ENCODE results near the gene TLK2.
A peak's percentile ranks its signal among the peaks of the same experiment; 100 is the strongest.

Gene TLK2

GRCh38 chr17:62649570-62649969 lies 170.9 kb downstream of the TLK2 start:
- Histone ChIP-seq H3K4me1 (ENCODE audit: control insufficient read depth in 5 of 5, insufficient read depth in 5 of 5, low read length in 5 of 5) (peaks cover 10 to 41% (median 35%) of the 10 kb centered on the region in 5 donors), H3K9ac (ENCODE audit: low read length in 5 of 5) (no peak overlapping the region), H3K9me3 (ENCODE audit: control insufficient read depth in 5 of 5, low read length in 5 of 5) (no peaks in the 10 kb centered on the region), H3K27ac (ENCODE audit: low read depth, low read length) (no peak overlapping the region), H3K36me3 (ENCODE audit: control insufficient read depth in 5 of 5, insufficient read depth in 5 of 5, low read length in 5 of 5) (peaks cover 0 to 2% (median 0%) of the 10 kb centered on the region in 5 donors), H3K27me3 (ENCODE audit: control insufficient read depth in 5 of 5, insufficient read depth in 4 of 5, low read length in 5 of 5) (no peaks in the 10 kb centered on the region), H3K4me3 (ENCODE audit: low read depth in 1 of 5, low read length in 5 of 5) (no peak overlapping the region)

GRCh38 chr17:62650587-62650986 lies 172.0 kb downstream of the TLK2 start:
- Histone ChIP-seq H3K27ac (ENCODE audit: low read depth, low read length) (no peak overlapping the region), H3K27me3 (ENCODE audit: control insufficient read depth in 5 of 5, insufficient read depth in 4 of 5, low read length in 5 of 5) (no peaks in the 10 kb centered on the region), H3K36me3 (ENCODE audit: control insufficient read depth in 5 of 5, insufficient read depth in 5 of 5, low read length in 5 of 5) (peaks cover 0 to 2% (median 0%) of the 10 kb centered on the region in 5 donors), H3K9ac (ENCODE audit: low read length in 5 of 5) (no peak overlapping the region), H3K4me1 (ENCODE audit: control insufficient read depth in 5 of 5, insufficient read depth in 5 of 5, low read length in 5 of 5) (peaks cover 10 to 43% (median 37%) of the 10 kb centered on the region in 5 donors), H3K9me3 (ENCODE audit: control insufficient read depth in 5 of 5, low read length in 5 of 5) (no peaks in the 10 kb centered on the region), H3K4me3 (ENCODE audit: low read depth in 1 of 5, low read length in 5 of 5) (no peak overlapping the region)

- no peaks in the 10 kb centered on the region for H3K36me3 ChIP-seq (ENCODE audit: control insufficient read depth in 5 of 5, insufficient read depth in 5 of 5, low read length in 5 of 5)
- peaks cover 10 to 43% (median 37%) of the 10 kb centered on the region in 5 donors for H3K4me1 ChIP-seq (ENCODE audit: control insufficient read depth in 5 of 5, insufficient read depth in 5 of 5, low read length in 5 of 5)
- peak overlapping the region in 3 of 5 donors; percentile 25 to 59 (median 39) for H3K9ac ChIP-seq (ENCODE audit: low read length in 5 of 5)
- H3K4me3 ChIP-seq (ENCODE audit: low read depth in 1 of 5, low read length in 5 of 5): peak overlapping the region in 4 of 5 donors; percentile 55 to 63 (median 56)
- no peaks in the 10 kb centered on the region for H3K27me3 ChIP-seq (ENCODE audit: control insufficient read depth in 5 of 5, insufficient read depth in 4 of 5, low read length in 5 of 5)
- H3K9me3 ChIP-seq (ENCODE audit: control insufficient read depth in 5 of 5, low read length in 5 of 5): no peaks in the 10 kb centered on the region
- H3K27ac ChIP-seq (ENCODE audit: low read depth, low read length): peak overlapping the region; percentile 50
Measured at GRCh38 chr17:62652251-62653001, 173.8 kb downstream of the TLK2 start.

GRCh38 chr17:62653002-62653825 lies 174.6 kb downstream of the TLK2 start:
- Histone ChIP-seq H3K27me3 (ENCODE audit: control insufficient read depth in 5 of 5, insufficient read depth in 4 of 5, low read length in 5 of 5) (no peaks in the 10 kb centered on the region), H3K4me3 (ENCODE audit: low read depth in 1 of 5, low read length in 5 of 5) (peak overlapping the region; percentile 53 to 63 (median 55)), H3K9ac (ENCODE audit: low read length in 5 of 5) (peak overlapping the region in 3 of 5 donors; percentile 25 to 41 (median 39)), H3K36me3 (ENCODE audit: control insufficient read depth in 5 of 5, insufficient read depth in 5 of 5, low read length in 5 of 5) (no peaks in the 10 kb centered on the region), H3K27ac (ENCODE audit: low read depth, low read length) (peak overlapping the region; percentile 60), H3K9me3 (ENCODE audit: control insufficient read depth in 5 of 5, low read length in 5 of 5) (no peaks in the 10 kb centered on the region), H3K4me1 (ENCODE audit: control insufficient read depth in 5 of 5, insufficient read depth in 5 of 5, low read length in 5 of 5) (peaks cover 12 to 48% (median 43%) of the 10 kb centered on the region in 5 donors)

- Histone ChIP-seq H3K27me3 (ENCODE audit: control insufficient read depth in 5 of 5, insufficient read depth in 4 of 5, low read length in 5 of 5) (no peaks in the 10 kb centered on the region), H3K9ac (ENCODE audit: low read length in 5 of 5) (peak overlapping the region in 1 of 5 donors; percentile 35), H3K36me3 (ENCODE audit: control insufficient read depth in 5 of 5, insufficient read depth in 5 of 5, low read length in 5 of 5) (no peaks in the 10 kb centered on the region), H3K4me3 (ENCODE audit: low read depth in 1 of 5, low read length in 5 of 5) (peak overlapping the region; percentile 53 to 63 (median 55)), H3K27ac (ENCODE audit: low read depth, low read length) (peak overlapping the region; percentile 60), H3K9me3 (ENCODE audit: control insufficient read depth in 5 of 5, low read length in 5 of 5) (no peaks in the 10 kb centered on the region), H3K4me1 (ENCODE audit: control insufficient read depth in 5 of 5, insufficient read depth in 5 of 5, low read length in 5 of 5) (peaks cover 12 to 44% (median 37%) of the 10 kb centered on the region in 5 donors)
Measured at GRCh38 chr17:62653826-62654761, 175.5 kb downstream of the TLK2 start.

- Histone ChIP-seq H3K27ac (ENCODE audit: low read depth, low read length) (no peak overlapping the region), H3K27me3 (ENCODE audit: control insufficient read depth in 5 of 5, insufficient read depth in 4 of 5, low read length in 5 of 5) (no peaks in the 10 kb centered on the region), H3K4me3 (ENCODE audit: low read depth in 1 of 5, low read length in 5 of 5) (no peak overlapping the region), H3K4me1 (ENCODE audit: control insufficient read depth in 5 of 5, insufficient read depth in 5 of 5, low read length in 5 of 5) (peaks cover 12 to 40% (median 37%) of the 10 kb centered on the region in 5 donors), H3K36me3 (ENCODE audit: control insufficient read depth in 5 of 5, insufficient read depth in 5 of 5, low read length in 5 of 5) (no peaks in the 10 kb centered on the region), H3K9me3 (ENCODE audit: control insufficient read depth in 5 of 5, low read length in 5 of 5) (peaks cover 0 to 2% (median 0%) of the 10 kb centered on the region in 5 donors), H3K9ac (ENCODE audit: low read length in 5 of 5) (no peak overlapping the region)
Measured at GRCh38 chr17:62655656-62656055, 177.0 kb downstream of the TLK2 start.

- Histone ChIP-seq H3K4me1 (ENCODE audit: control insufficient read depth in 5 of 5, insufficient read depth in 5 of 5, low read length in 5 of 5) (peaks cover 12 to 40% (median 37%) of the 10 kb centered on the region in 5 donors), H3K27ac (ENCODE audit: low read depth, low read length) (no peak overlapping the region), H3K27me3 (ENCODE audit: control insufficient read depth in 5 of 5, insufficient read depth in 4 of 5, low read length in 5 of 5) (no peaks in the 10 kb centered on the region), H3K9ac (ENCODE audit: low read length in 5 of 5) (no peak overlapping the region), H3K9me3 (ENCODE audit: control insufficient read depth in 5 of 5, low read length in 5 of 5) (peaks cover 0 to 7% (median 0%) of the 10 kb centered on the region in 5 donors), H3K36me3 (ENCODE audit: control insufficient read depth in 5 of 5, insufficient read depth in 5 of 5, low read length in 5 of 5) (no peaks in the 10 kb centered on the region), H3K4me3 (ENCODE audit: low read depth in 1 of 5, low read length in 5 of 5) (no peak overlapping the region)
Measured at GRCh38 chr17:62656446-62656845, 177.8 kb downstream of the TLK2 start.

GRCh38 chr17:62657145-62657665 lies 178.6 kb downstream of the TLK2 start:
- H3K27ac ChIP-seq (ENCODE audit: low read depth, low read length): no peak overlapping the region
- no peak overlapping the region for H3K9ac ChIP-seq (ENCODE audit: low read length in 5 of 5)
- no peaks in the 10 kb centered on the region for H3K27me3 ChIP-seq (ENCODE audit: control insufficient read depth in 5 of 5, insufficient read depth in 4 of 5, low read length in 5 of 5)
- no peak overlapping the region for H3K4me3 ChIP-seq (ENCODE audit: low read depth in 1 of 5, low read length in 5 of 5)
- peaks cover 0 to 7% (median 0%) of the 10 kb centered on the region in 5 donors for H3K9me3 ChIP-seq (ENCODE audit: control insufficient read depth in 5 of 5, low read length in 5 of 5)
- H3K36me3 ChIP-seq (ENCODE audit: control insufficient read depth in 5 of 5, insufficient read depth in 5 of 5, low read length in 5 of 5): no peaks in the 10 kb centered on the region
- H3K4me1 ChIP-seq (ENCODE audit: control insufficient read depth in 5 of 5, insufficient read depth in 5 of 5, low read length in 5 of 5): peaks cover 12 to 37% (median 33%) of the 10 kb centered on the region in 5 donors

GRCh38 chr17:62657690-62658089 lies 179.1 kb downstream of the TLK2 start:
- H3K27ac ChIP-seq (ENCODE audit: low read depth, low read length): no peak overlapping the region
- H3K9me3 ChIP-seq (ENCODE audit: control insufficient read depth in 5 of 5, low read length in 5 of 5): peaks cover 0 to 7% (median 0%) of the 10 kb centered on the region in 5 donors
- no peak overlapping the region for H3K4me3 ChIP-seq (ENCODE audit: low read depth in 1 of 5, low read length in 5 of 5)
- peak overlapping the region in 1 of 5 donors; percentile 26 for H3K9ac ChIP-seq (ENCODE audit: low read length in 5 of 5)
- H3K27me3 ChIP-seq (ENCODE audit: control insufficient read depth in 5 of 5, insufficient read depth in 4 of 5, low read length in 5 of 5): no peaks in the 10 kb centered on the region
- peaks cover 12 to 32% (median 29%) of the 10 kb centered on the region in 5 donors for H3K4me1 ChIP-seq (ENCODE audit: control insufficient read depth in 5 of 5, insufficient read depth in 5 of 5, low read length in 5 of 5)
- no peaks in the 10 kb centered on the region for H3K36me3 ChIP-seq (ENCODE audit: control insufficient read depth in 5 of 5, insufficient read depth in 5 of 5, low read length in 5 of 5)
